ENCODE data around the gene TANC1. TPM values are rescaled to one million over a fixed set of nuclear protein-coding genes. Genes with fewer than 3 reads are reported as not detected.
A peak's percentile ranks its signal among the peaks of the same experiment; 100 is the strongest.

TANC1 gene
- total RNA-seq, 2 experiments from 2014 or later, result 0.70 to 0.92 TPM

DNA sequence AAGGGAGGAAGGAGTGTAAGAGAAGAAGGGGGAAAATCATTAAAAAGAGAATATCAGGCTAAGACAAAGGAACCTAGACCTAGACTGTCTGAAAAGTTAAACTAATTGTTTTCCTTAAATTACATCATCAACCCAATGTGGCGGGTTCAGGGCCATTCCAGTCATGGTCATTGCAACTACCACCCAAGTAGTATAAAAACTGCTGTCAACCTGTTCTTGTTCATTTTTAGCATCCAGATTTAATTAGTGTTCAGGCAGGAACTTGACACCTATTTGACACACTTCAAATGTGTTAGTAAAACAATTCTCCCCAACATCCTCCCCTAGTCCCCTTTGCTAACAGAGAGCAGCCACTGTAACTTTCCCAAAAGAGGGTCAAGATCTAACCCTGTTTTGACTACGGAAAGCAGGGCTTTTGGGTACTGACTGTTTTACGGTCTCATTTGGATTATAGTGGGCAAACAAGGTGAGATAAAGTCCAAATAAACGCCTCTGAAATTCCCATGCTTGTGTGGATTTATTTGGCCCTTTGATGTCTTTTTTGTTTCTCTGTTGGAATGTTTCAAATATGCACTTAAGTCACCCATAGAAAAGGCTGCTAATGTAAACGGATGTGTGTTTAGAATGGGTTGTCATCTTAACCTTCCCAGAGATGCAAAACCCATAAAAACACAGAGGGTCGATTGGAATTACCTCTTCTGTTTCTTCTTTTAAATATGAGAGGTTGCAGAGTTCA lies 19.3 kb upstream of the TANC1 start:
- POLR2A ChIA-PET, result no interaction called here
- no peak for TF ChIP-seq CTCF (IDR thresholded peaks at IDR 0.05)
- intact Hi-C loops (cut with micrococcal nuclease), result no loop called here
- Mint-ChIP-seq H3K9me3 (no peaks in the 10 kb centered on the region), H3K27ac (no peak overlapping the region), H3K4me1 (ENCODE audit: low read depth) (peaks cover 10% of the 10 kb centered on the region), H3K4me3 (no peak overlapping the region), H3K27me3 (no peaks in the 10 kb centered on the region), H3K36me3 (ENCODE audit: low read depth) (no peaks in the 10 kb centered on the region)
- ATAC-seq, result no peak
- CTCF ChIA-PET, result no interaction called here
- no peak for DNase-seq

DNA sequence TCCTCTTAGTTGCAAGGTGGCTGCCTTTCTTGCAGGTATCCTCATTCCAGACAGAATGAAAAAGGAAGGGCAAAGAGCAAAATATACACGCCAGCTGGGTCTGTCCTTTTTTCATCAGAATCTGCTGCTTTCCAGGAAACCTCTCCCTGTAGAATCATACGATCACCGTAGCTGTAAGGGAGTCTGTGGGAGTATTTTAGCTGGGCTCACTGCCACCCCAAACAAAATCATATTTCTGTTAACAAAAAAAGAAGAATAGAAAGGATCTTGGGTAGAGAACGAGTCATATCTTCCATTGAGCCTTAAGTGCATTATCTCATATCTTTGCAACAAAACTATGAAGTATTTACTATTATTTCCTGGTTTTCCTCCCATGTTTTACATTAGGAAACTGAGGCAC lies 15.0 kb upstream of the TANC1 start:
- Mint-ChIP-seq H3K27me3 (peaks cover 3% of the 10 kb centered on the region), H3K4me3 (no peak overlapping the region), H3K9me3 (peaks cover 3% of the 10 kb centered on the region), H3K36me3 (ENCODE audit: low read depth) (no peaks in the 10 kb centered on the region), H3K4me1 (ENCODE audit: low read depth) (peaks cover 14% of the 10 kb centered on the region), H3K27ac (no peak overlapping the region)
- DNase-seq (no peak), ATAC-seq (no peak)
- POLR2A ChIA-PET, result no interaction called here
- intact Hi-C loops (cut with micrococcal nuclease), result no loop called here
- TF ChIP-seq CTCF (IDR thresholded peaks at IDR 0.05), result no peak
- CTCF ChIA-PET, result interaction anchor here (0.7 to 3.2 kb wide), 2 partner anchors 166 to 254 kb away, joined by 3 to 13 read pairs; no protein-coding TSS in a partner anchor

GRCh38 chr2:158953926-158954763 lies 14.3 kb upstream of the TANC1 start:
- ATAC-seq (peak; percentile 55), DNase-seq (peak; percentile 62)
- ChIA-PET POLR2A (no interaction called here), CTCF (interaction anchor here (0.7 to 3.2 kb wide), 4 partner anchors 12 to 253 kb away, joined by 3 to 13 read pairs (median 3); no protein-coding TSS in a partner anchor)
- no peak for TF ChIP-seq CTCF (IDR thresholded peaks at IDR 0.05)
- intact Hi-C loops (cut with micrococcal nuclease), result no loop called here
- Mint-ChIP-seq H3K4me3 (no peak overlapping the region), H3K27ac (no peak overlapping the region), H3K4me1 (ENCODE audit: low read depth) (peaks cover 14% of the 10 kb centered on the region), H3K27me3 (peaks cover 4% of the 10 kb centered on the region), H3K36me3 (ENCODE audit: low read depth) (no peaks in the 10 kb centered on the region), H3K9me3 (peaks cover 3% of the 10 kb centered on the region)

GRCh38 chr2:158955842-158956365 lies 12.5 kb upstream of the TANC1 start:
- Mint-ChIP-seq H3K27me3 (peaks cover 4% of the 10 kb centered on the region), H3K36me3 (ENCODE audit: low read depth) (no peaks in the 10 kb centered on the region), H3K4me1 (ENCODE audit: low read depth) (peaks cover 14% of the 10 kb centered on the region), H3K27ac (no peak overlapping the region), H3K9me3 (peaks cover 3% of the 10 kb centered on the region), H3K4me3 (no peak overlapping the region)
- intact Hi-C loops (cut with micrococcal nuclease), result no loop called here
- ChIA-PET POLR2A (no interaction called here), CTCF (interaction anchor here (1.0 kb wide), 1 partner anchor 163 kb away, joined by 3 read pairs; no protein-coding TSS in a partner anchor)
- ATAC-seq (no peak), DNase-seq (no peak)
- no peak for TF ChIP-seq CTCF (IDR thresholded peaks at IDR 0.05)
